ENCODE data around the gene GSTT4.
"Not testable (repeated sequence)": the region's sequence is repeated elsewhere in the genome, so short reads cannot be mapped to it uniquely, and the experiment has no call there.

Gene GSTT4

GRCh38 chr22:24003887-24004286 lies 1.4 kb downstream of the GSTT4 start:
- H3K4me2 ChIP-seq (ENCODE audit: low read length): no peak overlapping the region
- H3K27ac ChIP-seq (ENCODE audit: low read length): no peak overlapping the region
- H3K9ac ChIP-seq (ENCODE audit: low read length): no peak overlapping the region
- no peaks in the 10 kb centered on the region for H3K36me3 ChIP-seq (replicated peaks; ENCODE audit: low read depth, low read length)
- H3K9me3 ChIP-seq (ENCODE audit: insufficient read depth, low read length): no peaks in the 10 kb centered on the region
- H4K20me1 ChIP-seq (ENCODE audit: insufficient read depth, low read length): no peaks in the 10 kb centered on the region
- no peaks in the 10 kb centered on the region for H3K27me3 ChIP-seq (ENCODE audit: low read depth, low read length)
- no peak overlapping the region for H3K4me3 ChIP-seq (ENCODE audit: low read length)
- TF ChIP-seq EZH2phosphoT487 (IDR thresholded peaks at IDR 0.05; ENCODE audit: low read depth) (no peak), CTCF (IDR thresholded peaks at IDR 0.05; ENCODE audit: low read depth, low read length) (no peak)
- H3K79me2 ChIP-seq (ENCODE audit: low read length): no peaks in the 10 kb centered on the region
- H3K4me1 ChIP-seq (ENCODE audit: low read length): no peaks in the 10 kb centered on the region
- no peak overlapping the region for H2AFZ ChIP-seq (ENCODE audit: low read depth, low read length)

- Histone ChIP-seq H4K20me1 (ENCODE audit: insufficient read depth, low read length) (no peaks in the 10 kb centered on the region), H3K4me1 (ENCODE audit: low read length) (no peaks in the 10 kb centered on the region), H3K9me3 (ENCODE audit: insufficient read depth, low read length) (no peaks in the 10 kb centered on the region), H3K9ac (ENCODE audit: low read length) (no peak overlapping the region), H3K36me3 (replicated peaks; ENCODE audit: low read depth, low read length) (no peaks in the 10 kb centered on the region), H3K4me3 (ENCODE audit: low read length) (no peak overlapping the region), H3K27me3 (ENCODE audit: low read depth, low read length) (no peaks in the 10 kb centered on the region), H3K4me2 (ENCODE audit: low read length) (no peak overlapping the region), H3K27ac (ENCODE audit: low read length) (no peak overlapping the region), H2AFZ (ENCODE audit: low read depth, low read length) (no peak overlapping the region), H3K79me2 (ENCODE audit: low read length) (no peaks in the 10 kb centered on the region)
- no peak for TF ChIP-seq EZH2phosphoT487 (IDR thresholded peaks at IDR 0.05; ENCODE audit: low read depth)
Observed at GRCh38 chr22:24002851-24003250, 2.4 kb downstream of the GSTT4 start.

GRCh38 chr22:24002272-24002671 lies 3.0 kb downstream of the GSTT4 start:
- Histone ChIP-seq H3K79me2 (ENCODE audit: low read length) (no peaks in the 10 kb centered on the region), H2AFZ (ENCODE audit: low read depth, low read length) (no peak overlapping the region), H3K27ac (ENCODE audit: low read length) (no peak overlapping the region), H4K20me1 (ENCODE audit: insufficient read depth, low read length) (no peaks in the 10 kb centered on the region), H3K4me2 (ENCODE audit: low read length) (no peak overlapping the region), H3K36me3 (replicated peaks; ENCODE audit: low read depth, low read length) (no peaks in the 10 kb centered on the region), H3K9me3 (ENCODE audit: insufficient read depth, low read length) (no peaks in the 10 kb centered on the region), H3K4me3 (ENCODE audit: low read length) (no peak overlapping the region), H3K27me3 (ENCODE audit: low read depth, low read length) (no peaks in the 10 kb centered on the region), H3K9ac (ENCODE audit: low read length) (no peak overlapping the region), H3K4me1 (ENCODE audit: low read length) (no peaks in the 10 kb centered on the region)
- TF ChIP-seq EZH2phosphoT487 (IDR thresholded peaks at IDR 0.05; ENCODE audit: low read depth) (no peak), CTCF (IDR thresholded peaks at IDR 0.05; ENCODE audit: low read depth, low read length) (no peak)

GRCh38 chr22:24001314-24001713 lies 3.9 kb downstream of the GSTT4 start:
- no peaks in the 10 kb centered on the region for H3K27me3 ChIP-seq (ENCODE audit: low read depth, low read length)
- H3K4me2 ChIP-seq (ENCODE audit: low read length): no peak overlapping the region
- no peaks in the 10 kb centered on the region for H3K79me2 ChIP-seq (ENCODE audit: low read length)
- no peak for TF ChIP-seq CTCF (IDR thresholded peaks at IDR 0.05; ENCODE audit: low read depth, low read length)
- TF ChIP-seq EZH2phosphoT487 (IDR thresholded peaks at IDR 0.05; ENCODE audit: low read depth): no peak
- H4K20me1 ChIP-seq (ENCODE audit: insufficient read depth, low read length): no peaks in the 10 kb centered on the region
- H3K27ac ChIP-seq (ENCODE audit: low read length): no peak overlapping the region
- H3K4me1 ChIP-seq (ENCODE audit: low read length): peaks cover 3% of the 10 kb centered on the region
- no peak overlapping the region for H2AFZ ChIP-seq (ENCODE audit: low read depth, low read length)
- no peaks in the 10 kb centered on the region for H3K9me3 ChIP-seq (ENCODE audit: insufficient read depth, low read length)
- H3K9ac ChIP-seq (ENCODE audit: low read length): no peak overlapping the region
- no peak overlapping the region for H3K4me3 ChIP-seq (ENCODE audit: low read length)
- H3K36me3 ChIP-seq (replicated peaks; ENCODE audit: low read depth, low read length): no peaks in the 10 kb centered on the region

- not testable (repeated sequence) for H3K9ac ChIP-seq (ENCODE audit: low read length); H3K9me3 ChIP-seq (ENCODE audit: insufficient read depth, low read length); H3K36me3 ChIP-seq (replicated peaks; ENCODE audit: low read depth, low read length); H3K79me2 ChIP-seq (ENCODE audit: low read length); H2AFZ ChIP-seq (ENCODE audit: low read depth, low read length); H3K27me3 ChIP-seq (ENCODE audit: low read depth, low read length); H3K4me3 ChIP-seq (ENCODE audit: low read length); H3K27ac ChIP-seq (ENCODE audit: low read length); H3K4me2 ChIP-seq (ENCODE audit: low read length); H4K20me1 ChIP-seq (ENCODE audit: insufficient read depth, low read length); H3K4me1 ChIP-seq (ENCODE audit: low read length)
Observed at GRCh38 chr22:23999779-24000178, 5.5 kb downstream of the GSTT4 start.

Measured in OCI-LY3 (cell line).